Measurements from ENCODE around the gene EIF2B1.

EIF2B1 gene

GRCh38 chr12:123654129-123654701 lies 20.7 kb upstream of the EIF2B1 start:
- no peak for DNase-seq (ENCODE audit: low spot score)
- no peak for TF ChIP-seq CTCF (IDR thresholded peaks at IDR 0.05; ENCODE audit: borderline replicate concordance, control extremely low read depth, extremely low read depth, insufficient read depth, missing control alignments)
- in situ Hi-C loops (cut with MboI; ENCODE audit: low sequenced_read_pairs, unreplicated experiment) = no loop called here

GRCh38 chr12:123648401-123648800 lies 14.9 kb upstream of the EIF2B1 start:
- no peak for DNase-seq (ENCODE audit: low spot score)
- in situ Hi-C loops (cut with MboI; ENCODE audit: low sequenced_read_pairs, unreplicated experiment) = no loop called here
- no peak for TF ChIP-seq CTCF (IDR thresholded peaks at IDR 0.05; ENCODE audit: borderline replicate concordance, control extremely low read depth, extremely low read depth, insufficient read depth, missing control alignments)

- no peak for DNase-seq (ENCODE audit: low spot score)
- no peak for TF ChIP-seq CTCF (IDR thresholded peaks at IDR 0.05; ENCODE audit: borderline replicate concordance, control extremely low read depth, extremely low read depth, insufficient read depth, missing control alignments)
- in situ Hi-C loops (cut with MboI; ENCODE audit: low sequenced_read_pairs, unreplicated experiment) = no loop called here
Observed at GRCh38 chr12:123645878-123646277, 12.4 kb upstream of the EIF2B1 start.

- TF ChIP-seq CTCF (IDR thresholded peaks at IDR 0.05; ENCODE audit: borderline replicate concordance, control extremely low read depth, extremely low read depth, insufficient read depth, missing control alignments) = no peak
- in situ Hi-C loops (cut with MboI; ENCODE audit: low sequenced_read_pairs, unreplicated experiment) = no loop called here
- DNase-seq (ENCODE audit: low spot score) = no peak
Observed at GRCh38 chr12:123645380-123645779, 11.9 kb upstream of the EIF2B1 start.

GRCh38 chr12:123643911-123644310 lies 10.4 kb upstream of the EIF2B1 start:
- DNase-seq (ENCODE audit: low spot score) = no peak
- in situ Hi-C loops (cut with MboI; ENCODE audit: low sequenced_read_pairs, unreplicated experiment) = no loop called here
- TF ChIP-seq CTCF (IDR thresholded peaks at IDR 0.05; ENCODE audit: borderline replicate concordance, control extremely low read depth, extremely low read depth, insufficient read depth, missing control alignments) = no peak

GRCh38 chr12:123634142-123634561 lies 666 bp upstream of the EIF2B1 start:
- in situ Hi-C loops (cut with MboI; ENCODE audit: low sequenced_read_pairs, unreplicated experiment) = no loop called here
- no peak for DNase-seq (ENCODE audit: low spot score)
- TF ChIP-seq CTCF (IDR thresholded peaks at IDR 0.05; ENCODE audit: borderline replicate concordance, control extremely low read depth, extremely low read depth, insufficient read depth, missing control alignments) = no peak
